GM19023 (cell line): Measurements from ENCODE around the gene SUGCT.

ENCODE experiments used
- ATAC-seq: cut with Tn5 transposase; IDR thresholded peaks from one replicate; pipeline ENCODE4 v1.9.1; 2021; ENCODE audit warnings: mild to moderate bottlenecking, moderate library complexity; ENCODE audit not compliant: unreplicated experiment

Gene SUGCT

GRCh38 chr7:40457776-40458480, 323.1 kb downstream of the SUGCT start:
- ATAC-seq, result no peak

GRCh38 chr7:40463446-40463845, 328.6 kb downstream of the SUGCT start:
- ATAC-seq, result no peak

GRCh38 chr7:40468891-40469864, 334.4 kb downstream of the SUGCT start:
- no peak for ATAC-seq

GRCh38 chr7:40470091-40470592, 335.3 kb downstream of the SUGCT start:
- ATAC-seq, result no peak

GRCh38 chr7:40470817-40471216, 336.0 kb downstream of the SUGCT start:
- no peak for ATAC-seq

GRCh38 chr7:40471891-40472290, 337.1 kb downstream of the SUGCT start:
- no peak for ATAC-seq

- peak; percentile 97 for ATAC-seq
These were observed 340.2 kb downstream of the SUGCT start for GRCh38 chr7:40474790-40475680.

- no peak for ATAC-seq
These were observed 340.8 kb downstream of the SUGCT start for GRCh38 chr7:40475681-40475982.

GRCh38 chr7:40477094-40477493, 342.3 kb downstream of the SUGCT start:
- ATAC-seq, result no peak

- ATAC-seq, result no peak
These were observed 348.0 kb downstream of the SUGCT start for GRCh38 chr7:40482845-40483244.

GRCh38 chr7:40483630-40484029, 348.8 kb downstream of the SUGCT start:
- ATAC-seq, result no peak

- ATAC-seq, result no peak
These were observed 355.2 kb downstream of the SUGCT start for GRCh38 chr7:40489844-40490602.

- ATAC-seq, result no peak
These were observed 355.8 kb downstream of the SUGCT start for GRCh38 chr7:40490603-40490924.

GRCh38 chr7:40492946-40493345, 358.1 kb downstream of the SUGCT start:
- no peak for ATAC-seq

GRCh38 chr7:40493609-40494051, 358.8 kb downstream of the SUGCT start:
- no peak for ATAC-seq

GRCh38 chr7:40498924-40499510, 364.2 kb downstream of the SUGCT start:
- no peak for ATAC-seq

- ATAC-seq, result no peak
These were observed 364.9 kb downstream of the SUGCT start for GRCh38 chr7:40499718-40500117.

GRCh38 chr7:40500219-40500618, 365.4 kb downstream of the SUGCT start:
- no peak for ATAC-seq

GRCh38 chr7:40502359-40502758, 367.6 kb downstream of the SUGCT start:
- ATAC-seq, result no peak

GRCh38 chr7:40506158-40506557, 371.4 kb downstream of the SUGCT start:
- no peak for ATAC-seq
